SK-N-SH (cell line): ENCODE measurements around the gene TAGLN2.

Experiments used
- CTCF ChIP-seq: fragments of 200-600 bp; sonication (generic); IDR thresholded peaks from 2 replicates; pipeline ENCODE4 v1.6.1; 2017; ENCODE audit warnings: antibody characterized with exemption, mild to moderate bottlenecking, moderate library complexity
- FOXJ3 ChIP-seq: sonication (generic); formaldehyde crosslinking; IDR thresholded peaks from 2 replicates; pipeline ENCODE4 v1.5.1; 2020; ENCODE audit warnings: mild to moderate bottlenecking, missing genetic modification reagents
- GABPA ChIP-seq: IDR thresholded peaks from 2 replicates; pipeline ENCODE4 v1.4.0; 2012; ENCODE audit warnings: low read depth, mild to moderate bottlenecking
- GATA2 ChIP-seq: sonication (generic); formaldehyde crosslinking; IDR thresholded peaks from 2 replicates; pipeline ENCODE4 v1.5.0; 2020; ENCODE audit warnings: mild to moderate bottlenecking, missing genetic modification reagents
- IRF3 ChIP-seq: fragments of 150-350 bp; IDR thresholded peaks from 2 replicates; pipeline ENCODE4 v1.6.1; 2016; ENCODE audit warnings: mild to moderate bottlenecking, low read depth, low read length
- JUND ChIP-seq: IDR thresholded peaks from 2 replicates; pipeline ENCODE4 v1.4.0; 2012
- MXI1 ChIP-seq: IDR thresholded peaks from 2 replicates; pipeline ENCODE4 v1.6.1; 2012; ENCODE audit warnings: mild to moderate bottlenecking, low read depth, low read length, improper control_type of control experiment
- POLR2AphosphoS5 ChIP-seq: IDR thresholded peaks from 2 replicates; pipeline ENCODE4 v1.6.1; 2012; ENCODE audit warnings: low read depth, low read length
- RAD21 ChIP-seq: IDR thresholded peaks from 2 replicates; pipeline ENCODE4 v1.6.1; 2012; ENCODE audit warnings: mild to moderate bottlenecking, low read length
- RXRA ChIP-seq: IDR thresholded peaks from 2 replicates; pipeline ENCODE4 v1.4.0; 2012; ENCODE audit warnings: low read depth, mild to moderate bottlenecking, borderline replicate concordance
- SIN3A ChIP-seq: IDR thresholded peaks from 2 replicates; pipeline ENCODE4 v1.6.1; 2012; ENCODE audit warnings: low read depth, mild to moderate bottlenecking, low read length, moderate library complexity, borderline replicate concordance
- TAF1 ChIP-seq: IDR thresholded peaks from 2 replicates; pipeline ENCODE4 v1.6.1; 2012; ENCODE audit warnings: low read depth, mild to moderate bottlenecking, low read length, moderate library complexity, borderline replicate concordance
- TEAD4 ChIP-seq: IDR thresholded peaks from 2 replicates; pipeline ENCODE4 v1.4.0; 2012; ENCODE audit warnings: mild to moderate bottlenecking, borderline replicate concordance; ENCODE audit not compliant: insufficient read depth

- TF ChIP-seq TAF1 (no peak), CTCF (no peak), RXRA (no peak), GATA2 (CRISPR knock-in tag) (no peak), TEAD4 (no peak), MXI1 (no peak), POLR2AphosphoS5 (no peak), SIN3A (no peak), FOXJ3 (CRISPR knock-in tag) (no peak), GABPA (no peak), JUND (no peak), RAD21 (no peak), IRF3 (no peak)
Measured at GRCh38 chr1:159952932-159953331, 27.6 kb upstream of the TAGLN2 start.
